PFSK-1 (cell line): ENCODE data around the gene ANGPT4.

ENCODE experiments used
- FOXP2 ChIP-seq: optimal IDR thresholded peaks from 2 replicates; pipeline ENCODE3; 2011; ENCODE audit warnings: borderline replicate concordance, control low read depth, inconsistent platforms; ENCODE audit not compliant: insufficient read depth; ENCODE audit errors: extremely low read length, extremely low read depth
- POLR2AphosphoS5 ChIP-seq: IDR thresholded peaks from 2 replicates; pipeline ENCODE4 v1.6.1; 2012; ENCODE audit warnings: low read depth, mild to moderate bottlenecking, control low read depth, low read length, moderate library complexity
- TAF1 ChIP-seq: IDR thresholded peaks from 2 replicates; pipeline ENCODE4 v1.6.1; 2012; ENCODE audit warnings: low read length, control low read depth, borderline replicate concordance; ENCODE audit not compliant: insufficient read depth

DNA sequence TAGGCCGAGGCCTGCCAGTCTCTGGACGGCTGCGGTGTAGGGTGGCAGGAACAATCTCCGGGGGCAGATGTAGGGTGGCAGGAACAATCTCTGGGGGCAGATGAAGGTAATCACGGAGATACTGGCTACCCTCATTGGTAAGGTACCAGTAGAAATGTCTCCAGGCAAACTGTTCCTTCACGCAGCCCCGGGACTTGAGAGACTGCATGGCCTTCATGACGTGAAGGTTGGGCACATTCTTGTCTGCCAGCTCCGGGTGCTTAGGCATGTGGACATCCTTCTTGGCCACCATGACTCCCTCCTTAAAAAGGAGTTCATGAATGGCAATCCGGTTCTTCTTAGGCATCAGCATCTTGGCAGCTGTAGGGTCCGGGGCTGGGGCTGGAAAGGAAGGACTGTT is 76.5 kb downstream of the ANGPT4 start:
- TF ChIP-seq POLR2AphosphoS5 (no peak), TAF1 (no peak), FOXP2 (no peak)
